Epithelial cell of proximal tubule (primary cell): Measurements from ENCODE around the gene CRIM1. TPM values are rescaled to one million over a fixed set of nuclear protein-coding genes. Genes with fewer than 3 reads are reported as not detected.

Experiments used
- DNase-seq: peaks from one replicate; pipeline ENCODE4 v3.0.0-alpha.2; 2011; ENCODE audit warnings: low read depth
- H3K4me3 ChIP-seq: 2 replicates; pipeline ENCODE4 v1.5.1; 2011; ENCODE audit warnings: low read depth, mild to moderate bottlenecking, low read length
- CTCF ChIP-seq: conservative IDR thresholded peaks from 2 replicates; pipeline ENCODE4 v1.5.1; 2012; ENCODE audit warnings: low read depth, mild to moderate bottlenecking, low read length
- total RNA-seq: library from RNA; depleted of rRNA; stranded (reverse); fragments of >200 nt; gene quantifications from 2 replicates; pipeline ENCODE4 v1.2.3, GENCODE V29; 2015

CRIM1 gene
- total RNA-seq, 1 donor from 2014 or later: 143 TPM

- TF ChIP-seq CTCF: no peak
- DNase-seq: no peak
- no peak overlapping the region for H3K4me3 ChIP-seq
Observed at GRCh38 chr2:36477746-36478145, 122.2 kb downstream of the CRIM1 start.

- TF ChIP-seq CTCF: no peak
- H3K4me3 ChIP-seq: no peak overlapping the region
- no peak for DNase-seq
Observed at GRCh38 chr2:36478332-36478738, 122.8 kb downstream of the CRIM1 start.

GRCh38 chr2:36478999-36479398 lies 123.4 kb downstream of the CRIM1 start:
- no peak for DNase-seq
- H3K4me3 ChIP-seq: no peak overlapping the region
- no peak for TF ChIP-seq CTCF

- TF ChIP-seq CTCF: no peak
- DNase-seq: no peak
- no peak overlapping the region for H3K4me3 ChIP-seq
Observed at GRCh38 chr2:36479406-36479805, 123.8 kb downstream of the CRIM1 start.

- TF ChIP-seq CTCF: no peak
- no peak for DNase-seq
- no peak overlapping the region for H3K4me3 ChIP-seq
Observed at GRCh38 chr2:36480028-36480427, 124.5 kb downstream of the CRIM1 start.

GRCh38 chr2:36480636-36481035 lies 125.1 kb downstream of the CRIM1 start:
- TF ChIP-seq CTCF: no peak
- H3K4me3 ChIP-seq: no peak overlapping the region
- DNase-seq: no peak

GRCh38 chr2:36481709-36482108 lies 126.1 kb downstream of the CRIM1 start:
- TF ChIP-seq CTCF: no peak
- no peak overlapping the region for H3K4me3 ChIP-seq
- DNase-seq: no peak
